ENCODE results near the gene DPM2. TPM values are rescaled to one million over a fixed set of nuclear protein-coding genes. Genes with fewer than 3 reads are reported as not detected.
A peak's percentile ranks its signal among the peaks of the same experiment; 100 is the strongest.

The DPM2 gene
- total RNA-seq, 2 experiments from 2014 or later = 55.4 to 57.6 TPM

- DNase-seq = no peak
These were observed 10.8 kb downstream of the DPM2 start for GRCh38 chr9:127926906-127927200.

GRCh38 chr9:127925959-127926905 lies 11.4 kb downstream of the DPM2 start:
- H3K4me3 Mint-ChIP-seq = peak overlapping the region; percentile 37
- H3K9me3 Mint-ChIP-seq = no peaks in the 10 kb centered on the region
- peaks cover 17% of the 10 kb centered on the region for H3K4me1 Mint-ChIP-seq
- H3K27me3 Mint-ChIP-seq = peaks cover 5% of the 10 kb centered on the region
- H3K27ac Mint-ChIP-seq = no peak overlapping the region
- H3K36me3 Mint-ChIP-seq = no peaks in the 10 kb centered on the region
- no peak for DNase-seq

More at GRCh38 chr9:127926906-127927200, 10.8 kb downstream of the DPM2 start:
- peaks cover 5% of the 10 kb centered on the region for H3K27me3 Mint-ChIP-seq
- no peaks in the 10 kb centered on the region for H3K36me3 Mint-ChIP-seq
- H3K4me3 Mint-ChIP-seq = peak overlapping the region; percentile 75
- no peak overlapping the region for H3K27ac Mint-ChIP-seq
- no peaks in the 10 kb centered on the region for H3K9me3 Mint-ChIP-seq
- peaks cover 19% of the 10 kb centered on the region for H3K4me1 Mint-ChIP-seq

- Mint-ChIP-seq H3K9me3 (no peaks in the 10 kb centered on the region), H3K27me3 (peaks cover 5% of the 10 kb centered on the region), H3K4me3 (no peak overlapping the region), H3K27ac (no peak overlapping the region), H3K36me3 (no peaks in the 10 kb centered on the region), H3K4me1 (peaks cover 13% of the 10 kb centered on the region)
- no peak for DNase-seq
These were observed 12.8 kb downstream of the DPM2 start for GRCh38 chr9:127924736-127925444.

- no peak overlapping the region for H3K27ac Mint-ChIP-seq
- peaks cover 5% of the 10 kb centered on the region for H3K27me3 Mint-ChIP-seq
- no peaks in the 10 kb centered on the region for H3K9me3 Mint-ChIP-seq
- H3K36me3 Mint-ChIP-seq = no peaks in the 10 kb centered on the region
- no peak for DNase-seq
- H3K4me3 Mint-ChIP-seq = no peak overlapping the region
- H3K4me1 Mint-ChIP-seq = peaks cover 21% of the 10 kb centered on the region
These were observed 13.9 kb downstream of the DPM2 start for GRCh38 chr9:127923771-127924170.

GRCh38 chr9:127923046-127923445 lies 14.6 kb downstream of the DPM2 start:
- H3K36me3 Mint-ChIP-seq = no peaks in the 10 kb centered on the region
- peaks cover 5% of the 10 kb centered on the region for H3K27me3 Mint-ChIP-seq
- DNase-seq = no peak
- no peak overlapping the region for H3K27ac Mint-ChIP-seq
- peaks cover 26% of the 10 kb centered on the region for H3K4me1 Mint-ChIP-seq
- H3K9me3 Mint-ChIP-seq = no peaks in the 10 kb centered on the region
- no peak overlapping the region for H3K4me3 Mint-ChIP-seq

- Mint-ChIP-seq H3K27ac (no peak overlapping the region), H3K36me3 (no peaks in the 10 kb centered on the region), H3K27me3 (peaks cover 5% of the 10 kb centered on the region), H3K4me3 (peak overlapping the region; percentile 47), H3K9me3 (no peaks in the 10 kb centered on the region), H3K4me1 (peaks cover 35% of the 10 kb centered on the region)
- peak; percentile 72 for DNase-seq
These were observed 16.0 kb downstream of the DPM2 start for GRCh38 chr9:127921557-127922120.

DNA sequence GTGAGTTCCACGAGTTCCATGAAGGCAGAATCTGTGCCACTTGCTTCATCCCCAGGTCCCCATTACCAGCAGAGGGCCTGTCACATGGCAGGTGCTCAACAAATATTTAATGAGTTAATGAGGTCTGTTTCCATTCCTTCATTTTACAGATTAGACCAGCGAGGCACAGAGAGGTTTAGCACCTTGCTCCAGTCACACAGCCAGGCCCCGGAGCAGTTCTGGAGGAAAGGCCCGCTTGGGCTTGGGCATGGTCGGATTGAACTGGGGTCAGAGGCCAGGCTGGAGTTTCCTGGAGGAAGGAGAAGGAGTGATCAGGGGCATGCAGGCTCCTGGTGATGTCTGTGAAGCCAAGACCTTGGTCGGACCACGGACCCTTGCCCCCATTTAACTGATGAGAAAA lies 16.9 kb downstream of the DPM2 start:
- H3K4me1 Mint-ChIP-seq = peaks cover 35% of the 10 kb centered on the region
- H3K36me3 Mint-ChIP-seq = no peaks in the 10 kb centered on the region
- H3K9me3 Mint-ChIP-seq = no peaks in the 10 kb centered on the region
- no peak for DNase-seq
- H3K27ac Mint-ChIP-seq = no peak overlapping the region
- H3K4me3 Mint-ChIP-seq = no peak overlapping the region
- peaks cover under 1% of the 10 kb centered on the region for H3K27me3 Mint-ChIP-seq

- Mint-ChIP-seq H3K27me3 (no peaks in the 10 kb centered on the region), H3K4me3 (no peak overlapping the region), H3K9me3 (no peaks in the 10 kb centered on the region), H3K27ac (peak overlapping the region; percentile 3), H3K36me3 (no peaks in the 10 kb centered on the region), H3K4me1 (peaks cover 42% of the 10 kb centered on the region)
- DNase-seq = peak; percentile 54
These were observed 18.3 kb downstream of the DPM2 start for GRCh38 chr9:127919253-127919815.

DNA sequence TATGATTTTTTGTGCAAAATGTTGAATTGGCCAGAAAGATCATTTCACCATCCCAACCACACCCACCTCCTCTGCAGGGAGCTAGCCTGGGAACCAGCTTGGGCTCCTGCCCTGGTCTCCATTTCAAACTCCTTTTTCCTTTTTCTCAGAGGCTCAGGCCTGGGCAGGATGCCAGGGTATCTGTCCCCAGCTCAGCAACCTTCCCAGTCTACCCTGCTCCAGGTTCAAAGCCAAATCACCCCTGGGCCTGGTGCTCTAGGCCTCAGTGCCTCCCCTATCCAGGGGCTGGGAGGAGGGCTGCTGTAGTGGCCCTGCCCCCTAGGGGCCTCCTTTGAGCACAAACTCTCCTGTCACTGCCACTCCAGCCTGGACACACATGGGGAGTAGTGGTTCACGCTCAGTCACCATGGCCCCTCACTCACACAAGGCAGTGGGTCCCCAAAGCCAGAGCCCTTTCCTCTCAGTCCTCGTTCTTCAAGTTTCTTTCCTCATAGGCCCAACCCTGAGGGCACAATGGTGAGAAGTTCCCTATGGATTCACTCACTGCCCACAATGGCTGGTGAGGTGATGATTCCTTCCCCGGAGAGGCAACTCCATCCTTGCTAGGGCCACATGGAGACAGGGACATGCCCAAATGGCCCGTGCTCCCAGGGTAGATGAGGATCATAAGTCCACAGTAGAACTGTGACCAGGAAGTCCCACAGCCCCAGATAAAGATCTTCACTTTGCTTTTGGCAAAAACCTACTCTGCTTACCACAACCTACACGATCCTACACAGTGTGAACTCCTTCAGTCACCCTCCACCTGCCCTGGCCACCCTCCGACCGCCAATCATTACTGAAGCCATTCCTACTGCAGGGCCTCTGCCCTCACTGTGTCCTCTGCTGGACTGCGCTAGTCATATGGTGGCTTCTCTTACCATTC lies 19.2 kb downstream of the DPM2 start:
- no peak for DNase-seq
- Mint-ChIP-seq H3K36me3 (peaks cover 6% of the 10 kb centered on the region), H3K4me1 (peaks cover 47% of the 10 kb centered on the region), H3K27ac (peak overlapping the region; percentile 13), H3K4me3 (no peak overlapping the region), H3K9me3 (no peaks in the 10 kb centered on the region), H3K27me3 (no peaks in the 10 kb centered on the region)

- DNase-seq = no peak
- no peaks in the 10 kb centered on the region for H3K27me3 Mint-ChIP-seq
- H3K4me3 Mint-ChIP-seq = peak overlapping the region; percentile 81
- H3K27ac Mint-ChIP-seq = peak overlapping the region; percentile 67
- peaks cover 52% of the 10 kb centered on the region for H3K4me1 Mint-ChIP-seq
- no peaks in the 10 kb centered on the region for H3K9me3 Mint-ChIP-seq
- H3K36me3 Mint-ChIP-seq = peaks cover 11% of the 10 kb centered on the region
These were observed 20.1 kb downstream of the DPM2 start for GRCh38 chr9:127917603-127918002.

DNA sequence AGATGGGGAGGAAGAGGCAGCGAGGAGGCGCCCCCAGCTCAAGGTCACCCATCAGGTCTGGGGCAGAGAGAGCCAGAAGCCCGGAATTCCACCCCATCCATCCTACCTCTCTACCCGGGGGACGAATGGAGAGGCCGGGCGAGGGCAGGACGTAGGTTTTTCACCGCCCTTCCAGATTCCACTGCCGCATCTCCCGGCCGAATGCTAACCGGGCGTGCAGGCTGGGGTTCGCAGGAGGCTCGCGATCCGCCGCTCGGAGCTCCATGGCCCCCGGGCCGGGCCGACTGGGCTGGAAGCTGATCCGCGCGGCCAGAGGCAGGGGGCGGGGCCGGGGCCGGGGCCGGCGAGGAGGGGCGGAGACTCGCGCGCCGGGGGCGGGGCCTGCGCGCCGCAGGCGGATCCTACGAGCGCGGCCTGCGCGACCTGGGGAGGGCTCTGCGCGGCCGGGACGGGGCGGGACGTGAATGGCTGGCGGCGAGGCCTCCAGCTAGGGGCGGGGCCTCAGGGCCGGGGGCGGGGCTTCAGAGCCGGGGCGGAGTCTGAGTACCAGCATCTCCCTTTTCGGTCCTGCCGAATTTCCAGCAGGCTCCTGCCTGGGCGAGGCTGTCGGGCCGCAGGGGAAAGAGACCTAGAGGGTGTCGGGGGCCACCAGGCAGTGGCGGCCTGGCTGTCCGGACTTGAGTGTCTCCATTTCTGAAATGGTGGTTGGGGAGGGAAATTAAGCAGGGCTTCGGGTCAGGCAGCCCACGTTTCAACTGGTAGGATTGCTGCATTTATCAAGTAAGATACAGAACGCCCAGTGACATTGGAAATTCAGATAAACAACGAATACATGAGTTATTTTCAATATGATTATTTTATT lies 20.7 kb downstream of the DPM2 start, which contains the start of gene ST6GALNAC4:
ST6GALNAC4 (minus strand) TSS at position 322 of the 862 bp plus-strand sequence. CDS start 622 bp downstream, outside the sequence.
- peak within 1 kb of the TSS; percentile 89 for H3K4me3 Mint-ChIP-seq
- H3K27me3 Mint-ChIP-seq = no peaks in the 10 kb centered on the region
- no peaks in the 10 kb centered on the region for H3K9me3 Mint-ChIP-seq
- peaks cover 55% of the 10 kb centered on the region for H3K4me1 Mint-ChIP-seq
- peak within 1 kb of the TSS; percentile 96 for H3K27ac Mint-ChIP-seq
- DNase-seq = peak; percentile 95
- peaks cover 15% of the 10 kb centered on the region for H3K36me3 Mint-ChIP-seq

- Mint-ChIP-seq H3K36me3 (peaks cover 20% of the 10 kb centered on the region), H3K9me3 (no peaks in the 10 kb centered on the region), H3K4me1 (peaks cover 61% of the 10 kb centered on the region), H3K4me3 (peak overlapping the region; percentile 89), H3K27ac (peak overlapping the region; percentile 96), H3K27me3 (no peaks in the 10 kb centered on the region)
- DNase-seq = peak; percentile 65
These were observed 21.6 kb downstream of the DPM2 start for GRCh38 chr9:127915801-127916719.

Measured in activated naive CD8-positive, alpha-beta T cell treated with anti-CD3 and anti-CD28 coated beads for 36 hours (primary cell).